Fibroblast of gingiva (primary cell): Measurements from ENCODE around the gene CYB5RL.
"Not testable (repeated sequence)": the region's sequence is repeated elsewhere in the genome, so short reads cannot be mapped to it uniquely, and the experiment has no call there.

Source experiments
- DNase-seq: peaks from one replicate; pipeline ENCODE4 v3.0.0-alpha.2; 2011; ENCODE audit warnings: low read depth

Gene CYB5RL

GRCh38 chr1:54225986-54226559 is 26.2 kb upstream of the CYB5RL start:
- DNase-seq: no peak

- no peak for DNase-seq
Observed at GRCh38 chr1:54225378-54225777, 25.5 kb upstream of the CYB5RL start.

GRCh38 chr1:54224233-54224632 is 24.4 kb upstream of the CYB5RL start:
- no peak for DNase-seq

- DNase-seq: no peak
Observed at GRCh38 chr1:54223441-54224202, 23.8 kb upstream of the CYB5RL start.

GRCh38 chr1:54222711-54223110 is 22.9 kb upstream of the CYB5RL start:
- no peak for DNase-seq

- DNase-seq: no peak
Observed at GRCh38 chr1:54221867-54222484, 22.1 kb upstream of the CYB5RL start.

- DNase-seq: no peak
Observed at GRCh38 chr1:54221113-54221834, 21.4 kb upstream of the CYB5RL start.

- peak; percentile 75 for DNase-seq
Observed at GRCh38 chr1:54220004-54220811, 20.4 kb upstream of the CYB5RL start.

- no peak for DNase-seq
Observed at GRCh38 chr1:54219688-54220003, 19.8 kb upstream of the CYB5RL start.

- no peak for DNase-seq
Observed at GRCh38 chr1:54218883-54219687, 19.3 kb upstream of the CYB5RL start.

- no peak for DNase-seq
Observed at GRCh38 chr1:54215523-54215922, 15.7 kb upstream of the CYB5RL start.

- no peak for DNase-seq
Observed at GRCh38 chr1:54212872-54213271, 13.0 kb upstream of the CYB5RL start.

GRCh38 chr1:54207896-54208295 is 8.1 kb upstream of the CYB5RL start:
- DNase-seq: not testable (repeated sequence)

- no peak for DNase-seq
Observed at GRCh38 chr1:54207287-54207686, 7.5 kb upstream of the CYB5RL start.

GRCh38 chr1:54204199-54204598 is 4.4 kb upstream of the CYB5RL start:
- DNase-seq: no peak

GRCh38 chr1:54200519-54200997 is 728 bp upstream of the CYB5RL start:
- no peak for DNase-seq

- DNase-seq: peak; percentile 43
Observed at GRCh38 chr1:54199151-54199764, 572 bp downstream of the CYB5RL start.

- DNase-seq: no peak
Observed at GRCh38 chr1:54193453-54193852, 6.4 kb downstream of the CYB5RL start.

- DNase-seq: no peak
Observed at GRCh38 chr1:54191525-54191924, 8.3 kb downstream of the CYB5RL start.

GRCh38 chr1:54190526-54190925 is 9.3 kb downstream of the CYB5RL start:
- DNase-seq: no peak

- DNase-seq: no peak
Observed at GRCh38 chr1:54188291-54188690, 11.5 kb downstream of the CYB5RL start.
